22Rv1 (cell line): Measurements from ENCODE around the gene MYO18B.

Experiments
- CTCF ChIP-seq: fragments of 450-650 bp; IDR thresholded peaks from 2 replicates; pipeline ENCODE4 v1.5.1; 2017; ENCODE audit warnings: mild to moderate bottlenecking
- ZFX ChIP-seq: fragments of 450-650 bp; IDR thresholded peaks from 2 replicates; pipeline ENCODE4 v1.6.1; 2017; ENCODE audit warnings: antibody characterized with exemption, borderline replicate concordance

DNA sequence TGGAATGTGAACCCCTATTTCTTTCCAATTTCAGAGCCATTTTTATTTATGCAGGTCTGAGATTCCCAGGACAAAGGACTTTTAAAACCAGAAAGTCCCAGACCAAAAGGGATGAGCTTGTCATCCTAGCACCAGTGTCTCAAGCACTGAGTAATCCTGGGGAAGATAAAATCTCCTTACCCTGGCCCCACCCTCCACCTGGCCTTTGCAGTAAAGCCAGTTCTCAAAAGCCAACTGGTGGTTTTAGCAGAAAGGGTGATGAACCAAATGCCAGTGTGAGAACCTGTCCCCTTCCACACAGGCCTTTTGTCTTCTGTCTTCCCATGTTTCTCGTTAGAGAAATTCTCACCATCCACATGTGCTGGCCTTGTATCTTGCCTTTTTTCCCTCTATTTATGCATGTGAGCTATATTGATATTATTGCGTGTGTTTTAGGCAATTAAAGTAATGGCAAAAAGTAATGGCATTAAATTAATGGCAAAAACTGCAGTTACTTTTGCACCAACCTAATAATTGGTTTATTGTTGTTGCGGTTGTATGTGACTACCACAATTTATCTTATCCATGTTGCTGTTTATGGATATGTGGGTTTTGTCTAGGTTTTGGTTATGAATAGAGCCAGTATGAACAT lies 191.3 kb downstream of the MYO18B start:
- TF ChIP-seq CTCF (no peak), ZFX (no peak)
